ENCODE data around the gene ADGRG3.

Gene ADGRG3

GRCh38 chr16:57708168-57708567 lies 40.1 kb downstream of the ADGRG3 start:
- Histone ChIP-seq H2BK120ac (ENCODE audit: low read depth, low read length) (no peak overlapping the region), H2BK12ac (ENCODE audit: low read length in 2 of 2) (no peak overlapping the region), H2AFZ (ENCODE audit: low read depth, low read length) (no peak overlapping the region), H3K18ac (ENCODE audit: low read depth in 1 of 2, low read length in 2 of 2) (no peak overlapping the region), H4K91ac (ENCODE audit: low read length) (no peak overlapping the region), H2BK5ac (ENCODE audit: low read depth, low read length, poor library complexity, severe bottlenecking) (no peak overlapping the region), H3K9ac (ENCODE audit: low read length) (no peak overlapping the region), H3K36me3 (ENCODE audit: control insufficient read depth in 1 of 2, insufficient read depth in 2 of 2, low read depth in 1 of 2, low read length in 2 of 2) (no peaks in the 10 kb centered on the region), H2AK5ac (ENCODE audit: low read length, severe bottlenecking) (no peak overlapping the region), H3K27ac (ENCODE audit: low read length, poor library complexity, severe bottlenecking) (no peak overlapping the region), H3K14ac (ENCODE audit: low read length in 2 of 2) (no peak overlapping the region), H4K8ac (ENCODE audit: low read length) (no peak overlapping the region), H3K4me3 (ENCODE audit: insufficient read depth in 1 of 2, low read depth in 1 of 2, low read length in 2 of 2) (no peak overlapping the region), H3K4me2 (ENCODE audit: low read length, poor library complexity, severe bottlenecking) (no peak overlapping the region), H3K4me1 (ENCODE audit: control insufficient read depth, insufficient read depth, low read depth, low read length) (no peaks in the 10 kb centered on the region), H3K9me3 (ENCODE audit: control insufficient read depth, low read length) (no peaks in the 10 kb centered on the region), H3K79me1 (replicated peaks; ENCODE audit: low read length, poor library complexity, severe bottlenecking) (no peaks in the 10 kb centered on the region), H3K27me3 (ENCODE audit: control insufficient read depth in 1 of 2, insufficient read depth in 1 of 2, low read length in 2 of 2) (peaks cover 19 to 52% of the 10 kb centered on the region in 2 experiments), H3K23ac (ENCODE audit: low read length in 2 of 2) (no peak overlapping the region), H2BK15ac (ENCODE audit: low read depth, poor library complexity, severe bottlenecking) (no peak overlapping the region), H3K4ac (ENCODE audit: low read depth in 1 of 2, low read length in 2 of 2) (no peak overlapping the region)
- WGBS: 83% methylated on average over 1 of the region's 3 CpGs
- DNase-seq: no peak

GRCh38 chr16:57709663-57710062 lies 41.6 kb downstream of the ADGRG3 start:
- no peak overlapping the region for H2BK120ac ChIP-seq (ENCODE audit: low read depth, low read length)
- H3K36me3 ChIP-seq (ENCODE audit: control insufficient read depth in 1 of 2, insufficient read depth in 2 of 2, low read depth in 1 of 2, low read length in 2 of 2): no peaks in the 10 kb centered on the region
- H3K4ac ChIP-seq (ENCODE audit: low read depth in 1 of 2, low read length in 2 of 2): no peak overlapping the region
- no peak overlapping the region for H2AK5ac ChIP-seq (ENCODE audit: low read length, severe bottlenecking)
- H2BK5ac ChIP-seq (ENCODE audit: low read depth, low read length, poor library complexity, severe bottlenecking): no peak overlapping the region
- H3K18ac ChIP-seq (ENCODE audit: low read depth in 1 of 2, low read length in 2 of 2): no peak overlapping the region
- no peak overlapping the region for H3K4me2 ChIP-seq (ENCODE audit: low read length, poor library complexity, severe bottlenecking)
- H3K4me1 ChIP-seq (ENCODE audit: control insufficient read depth, insufficient read depth, low read depth, low read length): no peaks in the 10 kb centered on the region
- WGBS: 100% methylated on average over 2 of the region's 3 CpGs
- DNase-seq: no peak
- no peak overlapping the region for H2AFZ ChIP-seq (ENCODE audit: low read depth, low read length)
- H2BK15ac ChIP-seq (ENCODE audit: low read depth, poor library complexity, severe bottlenecking): no peak overlapping the region
- no peaks in the 10 kb centered on the region for H3K79me1 ChIP-seq (replicated peaks; ENCODE audit: low read length, poor library complexity, severe bottlenecking)
- no peaks in the 10 kb centered on the region for H3K9me3 ChIP-seq (ENCODE audit: control insufficient read depth, low read length)
- H3K27me3 ChIP-seq (ENCODE audit: control insufficient read depth in 1 of 2, insufficient read depth in 1 of 2, low read length in 2 of 2): peaks cover 30 to 57% of the 10 kb centered on the region in 2 experiments
- H4K91ac ChIP-seq (ENCODE audit: low read length): no peak overlapping the region
- no peak overlapping the region for H3K9ac ChIP-seq (ENCODE audit: low read length)
- H3K4me3 ChIP-seq (ENCODE audit: insufficient read depth in 1 of 2, low read depth in 1 of 2, low read length in 2 of 2): no peak overlapping the region
- no peak overlapping the region for H3K23ac ChIP-seq (ENCODE audit: low read length in 2 of 2)
- H4K8ac ChIP-seq (ENCODE audit: low read length): no peak overlapping the region
- H3K27ac ChIP-seq (ENCODE audit: low read length, poor library complexity, severe bottlenecking): no peak overlapping the region
- H3K14ac ChIP-seq (ENCODE audit: low read length in 2 of 2): no peak overlapping the region
- no peak overlapping the region for H2BK12ac ChIP-seq (ENCODE audit: low read length in 2 of 2)

GRCh38 chr16:57711346-57711745 lies 43.2 kb downstream of the ADGRG3 start:
- Histone ChIP-seq H3K36me3 (ENCODE audit: control insufficient read depth in 1 of 2, insufficient read depth in 2 of 2, low read depth in 1 of 2, low read length in 2 of 2) (no peaks in the 10 kb centered on the region), H3K23ac (ENCODE audit: low read length in 2 of 2) (no peak overlapping the region), H4K91ac (ENCODE audit: low read length) (no peak overlapping the region), H3K4me3 (ENCODE audit: insufficient read depth in 1 of 2, low read depth in 1 of 2, low read length in 2 of 2) (no peak overlapping the region), H3K79me1 (replicated peaks; ENCODE audit: low read length, poor library complexity, severe bottlenecking) (no peaks in the 10 kb centered on the region), H2AK5ac (ENCODE audit: low read length, severe bottlenecking) (no peak overlapping the region), H2BK15ac (ENCODE audit: low read depth, poor library complexity, severe bottlenecking) (no peak overlapping the region), H4K8ac (ENCODE audit: low read length) (no peak overlapping the region), H3K27me3 (ENCODE audit: control insufficient read depth in 1 of 2, insufficient read depth in 1 of 2, low read length in 2 of 2) (peaks cover 30 to 60% of the 10 kb centered on the region in 2 experiments), H2BK12ac (ENCODE audit: low read length in 2 of 2) (no peak overlapping the region), H3K4me2 (ENCODE audit: low read length, poor library complexity, severe bottlenecking) (no peak overlapping the region), H3K9ac (ENCODE audit: low read length) (no peak overlapping the region), H2BK120ac (ENCODE audit: low read depth, low read length) (no peak overlapping the region), H3K14ac (ENCODE audit: low read length in 2 of 2) (no peak overlapping the region), H3K18ac (ENCODE audit: low read depth in 1 of 2, low read length in 2 of 2) (no peak overlapping the region), H3K4ac (ENCODE audit: low read depth in 1 of 2, low read length in 2 of 2) (no peak overlapping the region), H3K27ac (ENCODE audit: low read length, poor library complexity, severe bottlenecking) (no peak overlapping the region), H2AFZ (ENCODE audit: low read depth, low read length) (no peak overlapping the region), H3K4me1 (ENCODE audit: control insufficient read depth, insufficient read depth, low read depth, low read length) (no peaks in the 10 kb centered on the region), H2BK5ac (ENCODE audit: low read depth, low read length, poor library complexity, severe bottlenecking) (no peak overlapping the region), H3K9me3 (ENCODE audit: control insufficient read depth, low read length) (no peaks in the 10 kb centered on the region)
- DNase-seq: no peak
- 85% methylated on average over 5 of the region's 5 CpGs for WGBS

- DNase-seq: no peak
- H4K8ac ChIP-seq (ENCODE audit: low read length): no peak overlapping the region
- H3K27ac ChIP-seq (ENCODE audit: low read length, poor library complexity, severe bottlenecking): no peak overlapping the region
- no peak overlapping the region for H2BK12ac ChIP-seq (ENCODE audit: low read length in 2 of 2)
- H3K4me1 ChIP-seq (ENCODE audit: control insufficient read depth, insufficient read depth, low read depth, low read length): no peaks in the 10 kb centered on the region
- no peak overlapping the region for H3K23ac ChIP-seq (ENCODE audit: low read length in 2 of 2)
- no peak overlapping the region for H3K4me2 ChIP-seq (ENCODE audit: low read length, poor library complexity, severe bottlenecking)
- H4K91ac ChIP-seq (ENCODE audit: low read length): no peak overlapping the region
- WGBS: no CpG with 5 or more reads among the region's 3 CpGs
- H3K4me3 ChIP-seq (ENCODE audit: insufficient read depth in 1 of 2, low read depth in 1 of 2, low read length in 2 of 2): no peak overlapping the region
- H3K4ac ChIP-seq (ENCODE audit: low read depth in 1 of 2, low read length in 2 of 2): no peak overlapping the region
- no peak overlapping the region for H2AFZ ChIP-seq (ENCODE audit: low read depth, low read length)
- peaks cover 29 to 63% of the 10 kb centered on the region in 2 experiments for H3K27me3 ChIP-seq (ENCODE audit: control insufficient read depth in 1 of 2, insufficient read depth in 1 of 2, low read length in 2 of 2)
- no peak overlapping the region for H2BK15ac ChIP-seq (ENCODE audit: low read depth, poor library complexity, severe bottlenecking)
- no peak overlapping the region for H3K9ac ChIP-seq (ENCODE audit: low read length)
- no peaks in the 10 kb centered on the region for H3K9me3 ChIP-seq (ENCODE audit: control insufficient read depth, low read length)
- no peak overlapping the region for H3K14ac ChIP-seq (ENCODE audit: low read length in 2 of 2)
- no peaks in the 10 kb centered on the region for H3K79me1 ChIP-seq (replicated peaks; ENCODE audit: low read length, poor library complexity, severe bottlenecking)
- H2BK120ac ChIP-seq (ENCODE audit: low read depth, low read length): no peak overlapping the region
- H2BK5ac ChIP-seq (ENCODE audit: low read depth, low read length, poor library complexity, severe bottlenecking): no peak overlapping the region
- H3K36me3 ChIP-seq (ENCODE audit: control insufficient read depth in 1 of 2, insufficient read depth in 2 of 2, low read depth in 1 of 2, low read length in 2 of 2): no peaks in the 10 kb centered on the region
- H3K18ac ChIP-seq (ENCODE audit: low read depth in 1 of 2, low read length in 2 of 2): no peak overlapping the region
- H2AK5ac ChIP-seq (ENCODE audit: low read length, severe bottlenecking): no peak overlapping the region
Observed at GRCh38 chr16:57711993-57712392, 43.9 kb downstream of the ADGRG3 start.
